GM18868 (cell line): Measurements from ENCODE around the gene RAB6B.

ENCODE experiments used
- ATAC-seq: cut with Tn5 transposase; IDR thresholded peaks from one replicate; pipeline ENCODE4 v1.9.1; 2021; ENCODE audit warnings: mild to moderate bottlenecking, moderate library complexity; ENCODE audit not compliant: unreplicated experiment

Gene RAB6B

GRCh38 chr3:133860519-133860918 is 35.2 kb downstream of the RAB6B start:
- ATAC-seq, result no peak

GRCh38 chr3:133859381-133860234 is 36.1 kb downstream of the RAB6B start:
- ATAC-seq, result no peak

- peak; percentile 48 for ATAC-seq
These were observed 37.9 kb downstream of the RAB6B start for GRCh38 chr3:133857767-133858166.

- ATAC-seq, result no peak
These were observed 39.4 kb downstream of the RAB6B start for GRCh38 chr3:133856316-133856715.

- no peak for ATAC-seq
These were observed 39.9 kb downstream of the RAB6B start for GRCh38 chr3:133855772-133856171.

- no peak for ATAC-seq
These were observed 40.7 kb downstream of the RAB6B start for GRCh38 chr3:133855002-133855370.

- no peak for ATAC-seq
These were observed 41.2 kb downstream of the RAB6B start for GRCh38 chr3:133854264-133855001.

- ATAC-seq, result no peak
These were observed 41.8 kb downstream of the RAB6B start for GRCh38 chr3:133853925-133854227.

- ATAC-seq, result no peak
These were observed 42.4 kb downstream of the RAB6B start for GRCh38 chr3:133853063-133853924.

GRCh38 chr3:133851931-133852330 is 43.8 kb downstream of the RAB6B start:
- no peak for ATAC-seq

- peak; percentile 44 for ATAC-seq
These were observed 44.3 kb downstream of the RAB6B start for GRCh38 chr3:133851266-133851906.

GRCh38 chr3:133850034-133850433 is 45.6 kb downstream of the RAB6B start:
- ATAC-seq, result no peak

- no peak for ATAC-seq
These were observed 46.3 kb downstream of the RAB6B start for GRCh38 chr3:133849346-133849745.

GRCh38 chr3:133845127-133845526 is 50.6 kb downstream of the RAB6B start:
- no peak for ATAC-seq

GRCh38 chr3:133843634-133844033 is 52.0 kb downstream of the RAB6B start:
- ATAC-seq, result no peak

GRCh38 chr3:133842158-133842557 is 53.5 kb downstream of the RAB6B start:
- ATAC-seq, result no peak

- ATAC-seq, result no peak
These were observed 54.5 kb downstream of the RAB6B start for GRCh38 chr3:133841196-133841595.

GRCh38 chr3:133840767-133841166 is 54.9 kb downstream of the RAB6B start:
- ATAC-seq, result no peak

GRCh38 chr3:133840055-133840737 is 55.5 kb downstream of the RAB6B start:
- no peak for ATAC-seq
